22Rv1 (cell line): ENCODE measurements around the gene ARFGAP3.

ENCODE experiments used
- H3K27ac ChIP-seq: fragments of 450-650 bp; 2 replicates; pipeline ENCODE4 v1.5.1; 2017
- ZFX ChIP-seq: fragments of 450-650 bp; IDR thresholded peaks from 2 replicates; pipeline ENCODE4 v1.6.1; 2017; ENCODE audit warnings: antibody characterized with exemption, borderline replicate concordance
- TF ChIP-seq, protein P1 (sequence below): fragments of 450-650 bp; IDR thresholded peaks from 2 replicates; pipeline ENCODE4 v1.5.1; 2017; ENCODE audit warnings: mild to moderate bottlenecking

Gene ARFGAP3

DNA sequence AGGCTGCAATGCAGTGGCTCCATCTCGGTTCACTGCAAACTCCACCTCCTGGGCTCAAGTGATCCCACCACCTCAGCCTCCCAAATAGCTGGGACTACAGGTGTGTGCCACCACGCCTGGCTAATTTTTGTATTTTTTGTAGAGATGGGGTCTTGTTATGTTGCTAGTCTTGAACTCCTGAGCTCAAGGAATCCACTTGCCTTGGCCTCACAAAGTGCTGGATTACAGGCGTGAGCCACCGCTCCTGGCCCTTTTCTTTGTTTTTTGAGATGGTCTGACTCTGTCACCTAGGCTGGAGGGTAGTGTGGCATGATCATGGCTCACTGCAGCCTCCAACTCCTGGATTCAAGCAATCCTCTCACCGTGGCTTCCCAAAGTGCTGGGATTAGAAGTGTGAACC, 21.0 kb downstream of the ARFGAP3 start:
- H3K27ac ChIP-seq = no peak overlapping the region
- TF ChIP-seq, protein P1, sequence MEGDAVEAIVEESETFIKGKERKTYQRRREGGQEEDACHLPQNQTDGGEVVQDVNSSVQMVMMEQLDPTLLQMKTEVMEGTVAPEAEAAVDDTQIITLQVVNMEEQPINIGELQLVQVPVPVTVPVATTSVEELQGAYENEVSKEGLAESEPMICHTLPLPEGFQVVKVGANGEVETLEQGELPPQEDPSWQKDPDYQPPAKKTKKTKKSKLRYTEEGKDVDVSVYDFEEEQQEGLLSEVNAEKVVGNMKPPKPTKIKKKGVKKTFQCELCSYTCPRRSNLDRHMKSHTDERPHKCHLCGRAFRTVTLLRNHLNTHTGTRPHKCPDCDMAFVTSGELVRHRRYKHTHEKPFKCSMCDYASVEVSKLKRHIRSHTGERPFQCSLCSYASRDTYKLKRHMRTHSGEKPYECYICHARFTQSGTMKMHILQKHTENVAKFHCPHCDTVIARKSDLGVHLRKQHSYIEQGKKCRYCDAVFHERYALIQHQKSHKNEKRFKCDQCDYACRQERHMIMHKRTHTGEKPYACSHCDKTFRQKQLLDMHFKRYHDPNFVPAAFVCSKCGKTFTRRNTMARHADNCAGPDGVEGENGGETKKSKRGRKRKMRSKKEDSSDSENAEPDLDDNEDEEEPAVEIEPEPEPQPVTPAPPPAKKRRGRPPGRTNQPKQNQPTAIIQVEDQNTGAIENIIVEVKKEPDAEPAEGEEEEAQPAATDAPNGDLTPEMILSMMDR = no peak
- TF ChIP-seq ZFX = no peak

DNA sequence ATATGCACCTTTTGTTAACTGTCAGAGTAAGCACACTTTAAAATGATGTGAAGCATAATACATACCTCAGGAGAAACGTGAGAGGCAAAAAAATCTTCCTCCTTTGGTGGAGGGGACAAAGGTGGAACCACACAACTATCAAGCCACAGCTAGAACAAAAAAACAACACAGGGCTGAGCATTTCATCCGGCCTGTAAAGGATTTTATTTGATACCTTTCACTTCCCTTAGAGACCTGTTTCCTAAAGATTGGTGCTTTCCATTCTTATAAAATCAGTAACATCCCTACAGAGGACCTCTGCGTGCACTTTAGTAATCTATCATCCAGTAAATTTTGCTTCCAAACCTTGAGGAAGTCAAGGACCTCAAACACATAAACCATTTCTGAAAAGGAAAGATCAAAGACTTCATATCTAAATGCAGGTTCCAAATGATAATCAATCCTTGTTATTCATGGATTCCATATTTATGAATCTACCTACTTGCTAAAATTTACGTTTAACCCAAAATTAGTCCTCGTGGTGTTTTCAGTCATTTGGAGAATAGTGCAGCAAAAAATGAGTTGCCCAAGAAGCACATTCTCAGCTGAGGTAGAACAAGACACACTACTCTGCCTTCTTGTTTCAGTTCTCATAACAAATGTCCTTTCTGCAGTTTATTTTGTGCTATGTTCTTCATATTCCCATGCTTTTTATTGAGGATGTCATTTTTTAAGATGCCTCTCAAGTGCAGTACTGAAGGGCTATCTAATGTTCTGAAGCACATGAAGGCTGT, 22.7 kb downstream of the ARFGAP3 start:
- no peak overlapping the region for H3K27ac ChIP-seq
- no peak for TF ChIP-seq ZFX
- TF ChIP-seq, protein P1 = no peak

DNA sequence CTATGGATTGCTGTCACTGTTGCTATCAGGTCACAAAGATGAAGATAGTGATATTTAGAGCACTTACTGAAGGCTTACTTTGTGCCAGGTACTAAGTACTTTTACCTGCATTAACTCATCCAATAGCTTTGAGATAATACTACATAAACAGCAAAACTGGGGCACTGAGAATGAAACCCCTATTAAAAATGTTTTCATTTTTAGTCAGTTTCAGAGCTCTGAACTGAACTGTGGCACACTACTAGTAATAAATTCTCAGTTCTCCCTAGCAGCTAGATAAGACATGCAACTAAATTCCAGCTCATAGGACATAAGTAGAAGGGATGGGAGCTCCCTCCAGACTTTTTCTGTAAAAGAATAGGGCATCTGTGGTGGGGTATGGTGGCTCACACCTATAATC, 24.0 kb downstream of the ARFGAP3 start:
- TF ChIP-seq ZFX = no peak
- TF ChIP-seq, protein P1 = no peak
- H3K27ac ChIP-seq = no peak overlapping the region

DNA sequence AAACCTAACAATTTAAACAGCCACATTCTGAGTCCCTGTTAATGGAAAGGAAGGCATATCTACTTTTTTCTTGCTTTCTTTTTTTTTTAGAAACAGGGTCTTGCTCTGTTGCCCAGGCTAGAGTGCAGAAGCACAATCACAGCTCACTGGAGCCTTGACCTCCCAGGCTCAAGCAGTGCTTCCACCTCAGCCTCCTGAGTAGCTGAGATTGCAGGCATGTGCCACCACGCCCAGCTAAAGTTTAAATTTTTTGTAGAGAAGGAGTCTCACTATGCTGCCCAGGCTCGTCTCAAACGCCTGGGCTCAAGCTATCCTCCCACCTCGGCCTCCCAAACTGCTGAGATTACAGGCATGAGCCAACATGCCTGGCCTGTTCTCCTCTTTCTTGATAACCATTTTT, 25.4 kb downstream of the ARFGAP3 start:
- TF ChIP-seq, protein P1 = no peak
- TF ChIP-seq ZFX = no peak
- no peak overlapping the region for H3K27ac ChIP-seq

DNA sequence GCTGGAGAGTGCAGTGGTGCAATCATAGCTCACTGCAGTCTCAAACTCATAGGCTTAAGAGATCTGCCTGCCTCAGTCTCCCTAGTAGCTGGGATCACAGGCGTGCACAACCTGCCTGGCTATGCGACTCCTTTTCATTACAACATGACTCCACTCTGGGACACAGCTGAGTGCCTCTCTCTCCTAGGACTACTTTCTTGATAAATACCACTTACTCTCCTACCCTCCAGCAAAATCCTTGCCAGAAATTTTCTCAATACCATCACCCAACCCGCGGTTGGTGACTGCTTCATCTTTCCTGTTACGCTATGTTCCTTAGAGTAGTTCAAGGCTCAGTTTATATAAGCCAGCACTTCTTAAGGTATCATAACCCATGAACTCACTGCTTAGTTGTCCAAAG, 26.9 kb downstream of the ARFGAP3 start:
- no peak for TF ChIP-seq ZFX
- TF ChIP-seq, protein P1 = no peak

DNA sequence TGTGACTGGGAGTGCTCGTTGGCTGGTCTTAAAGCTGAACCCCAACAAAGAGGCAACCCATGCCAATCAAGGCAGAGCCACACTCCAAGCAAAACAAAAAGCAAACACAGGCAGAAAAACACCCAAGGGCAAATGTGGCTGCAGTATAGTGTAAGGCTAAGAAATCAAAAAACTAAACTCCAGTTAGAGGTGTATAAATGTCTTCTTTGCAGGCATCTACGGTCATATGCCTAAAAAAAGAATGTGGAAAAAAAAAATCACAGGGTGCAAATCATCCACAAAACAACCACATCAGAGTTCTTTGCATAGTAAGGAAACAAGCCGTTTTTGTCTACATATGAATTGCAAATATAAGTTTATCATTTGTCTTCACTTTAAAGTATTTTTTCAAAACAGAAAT, 27.8 kb downstream of the ARFGAP3 start:
- no peak for TF ChIP-seq ZFX

More for the DNA sequence above, 26.9 kb downstream of the ARFGAP3 start:
- H3K27ac ChIP-seq = no peak overlapping the region

DNA sequence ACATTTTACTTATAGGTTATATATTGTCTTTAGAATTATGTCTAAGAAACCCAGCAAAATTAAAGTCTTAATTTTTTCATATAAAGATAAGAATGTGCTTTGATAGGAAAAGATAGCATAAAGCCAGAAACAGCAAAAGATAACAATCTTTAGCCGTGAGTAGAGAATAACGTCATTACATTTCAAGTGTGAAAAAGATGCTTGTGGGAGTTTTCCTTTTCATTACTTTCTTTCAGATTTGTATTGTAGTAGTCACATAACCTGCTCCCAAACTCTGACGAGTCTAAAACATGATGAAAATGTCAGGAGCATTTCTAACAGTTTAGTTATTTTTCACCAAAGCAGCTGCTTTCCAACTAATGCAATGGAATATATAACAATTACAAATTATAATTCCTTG, 31.3 kb downstream of the ARFGAP3 start:
- TF ChIP-seq, protein P1 = no peak
- no peak for TF ChIP-seq ZFX
- H3K27ac ChIP-seq = no peak overlapping the region

More for the DNA sequence above, 27.8 kb downstream of the ARFGAP3 start:
- no peak overlapping the region for H3K27ac ChIP-seq
